Esophagus squamous epithelium (tissue), 4 donors: ENCODE measurements around the gene CEP44.

Experiments
- POLR2A ChIP-seq, 4 donors: fragments of 450-650 bp; IDR thresholded peaks; one replicate each; pipeline ENCODE4 v1.6.1; 2017; ENCODE audit warnings: antibody characterized with exemption in 4 of 4, mild to moderate bottlenecking in 4 of 4, moderate library complexity in 3 of 4
- TF ChIP-seq, protein P1 (sequence below), 6 experiments: fragments of 450-650 bp in 4 of 6; fragments of 200-600 bp in 2 of 6; sonication (generic) in 2 of 6; IDR thresholded peaks; one replicate each; pipeline ENCODE4 v1.5.1; 2016 to 2019; ENCODE audit warnings: antibody characterized with exemption in 6 of 6, mild to moderate bottlenecking in 4 of 6, moderate library complexity in 4 of 6

DNA sequence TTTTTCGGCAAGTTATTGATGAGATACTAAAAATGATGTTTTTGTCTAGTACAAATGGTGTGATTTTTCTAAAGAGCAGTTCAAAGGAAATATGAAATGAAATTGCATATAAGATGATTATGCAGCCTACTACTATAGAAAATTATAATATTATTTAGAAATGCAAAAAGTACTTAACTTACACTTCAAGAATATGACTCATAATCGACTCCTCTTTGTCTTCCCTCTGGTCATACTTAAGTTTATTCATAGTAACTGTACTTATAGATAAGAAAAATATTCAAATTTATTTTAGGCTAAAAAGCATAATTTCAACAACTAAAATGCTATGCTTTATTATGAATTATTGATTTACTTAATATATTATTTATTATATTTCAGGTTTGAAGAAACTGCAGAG lies 33.2 kb downstream of the CEP44 start:
- no peak for TF ChIP-seq POLR2A (IDR thresholded peaks at IDR 0.05)
- TF ChIP-seq, protein P1, sequence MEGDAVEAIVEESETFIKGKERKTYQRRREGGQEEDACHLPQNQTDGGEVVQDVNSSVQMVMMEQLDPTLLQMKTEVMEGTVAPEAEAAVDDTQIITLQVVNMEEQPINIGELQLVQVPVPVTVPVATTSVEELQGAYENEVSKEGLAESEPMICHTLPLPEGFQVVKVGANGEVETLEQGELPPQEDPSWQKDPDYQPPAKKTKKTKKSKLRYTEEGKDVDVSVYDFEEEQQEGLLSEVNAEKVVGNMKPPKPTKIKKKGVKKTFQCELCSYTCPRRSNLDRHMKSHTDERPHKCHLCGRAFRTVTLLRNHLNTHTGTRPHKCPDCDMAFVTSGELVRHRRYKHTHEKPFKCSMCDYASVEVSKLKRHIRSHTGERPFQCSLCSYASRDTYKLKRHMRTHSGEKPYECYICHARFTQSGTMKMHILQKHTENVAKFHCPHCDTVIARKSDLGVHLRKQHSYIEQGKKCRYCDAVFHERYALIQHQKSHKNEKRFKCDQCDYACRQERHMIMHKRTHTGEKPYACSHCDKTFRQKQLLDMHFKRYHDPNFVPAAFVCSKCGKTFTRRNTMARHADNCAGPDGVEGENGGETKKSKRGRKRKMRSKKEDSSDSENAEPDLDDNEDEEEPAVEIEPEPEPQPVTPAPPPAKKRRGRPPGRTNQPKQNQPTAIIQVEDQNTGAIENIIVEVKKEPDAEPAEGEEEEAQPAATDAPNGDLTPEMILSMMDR (IDR thresholded peaks at IDR 0.05): no peak
